Vagina (tissue), 2 donors: ENCODE data around the gene OR10X1.

Experiments
- CTCF ChIP-seq, 3 experiments: fragments of 450-650 bp in 2 of 3; fragments of 200-600 bp in 1 of 3; sonication (generic) in 1 of 3; IDR thresholded peaks; one replicate each; pipeline ENCODE4 v1.5.1; 2017 to 2019; ENCODE audit warnings: antibody characterized with exemption in 3 of 3, mild to moderate bottlenecking in 2 of 3, moderate library complexity in 2 of 3
- POLR2A ChIP-seq, 2 donors: fragments of 450-650 bp; IDR thresholded peaks; one replicate each; pipeline ENCODE4 v1.6.1; 2017; ENCODE audit warnings: antibody characterized with exemption in 2 of 2, mild to moderate bottlenecking in 2 of 2, moderate library complexity in 2 of 2

DNA sequence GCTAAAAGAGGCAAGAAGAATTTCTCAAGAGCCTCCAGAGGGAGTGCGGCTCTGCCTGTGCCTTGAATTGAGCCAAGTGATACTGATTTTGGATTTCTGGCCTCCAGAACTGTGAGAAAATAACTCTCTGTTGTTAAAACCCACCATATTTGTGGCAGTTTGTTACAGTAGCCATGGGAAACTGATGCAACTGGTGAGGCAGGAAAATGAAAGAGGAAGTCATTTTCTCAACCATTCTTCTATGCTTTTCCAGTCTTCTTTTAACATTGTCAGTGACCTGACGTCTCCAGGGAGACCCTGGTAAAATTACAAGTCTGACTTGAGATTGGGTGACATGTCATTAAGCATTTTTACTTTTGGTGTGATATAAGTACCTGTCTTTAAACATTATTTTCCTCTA is 15.1 kb downstream of the OR10X1 start:
- TF ChIP-seq CTCF (IDR thresholded peaks at IDR 0.05), result no peak
- TF ChIP-seq POLR2A (IDR thresholded peaks at IDR 0.05), result no peak
